Measurements from ENCODE around the gene ZDHHC14.

The ZDHHC14 gene

DNA sequence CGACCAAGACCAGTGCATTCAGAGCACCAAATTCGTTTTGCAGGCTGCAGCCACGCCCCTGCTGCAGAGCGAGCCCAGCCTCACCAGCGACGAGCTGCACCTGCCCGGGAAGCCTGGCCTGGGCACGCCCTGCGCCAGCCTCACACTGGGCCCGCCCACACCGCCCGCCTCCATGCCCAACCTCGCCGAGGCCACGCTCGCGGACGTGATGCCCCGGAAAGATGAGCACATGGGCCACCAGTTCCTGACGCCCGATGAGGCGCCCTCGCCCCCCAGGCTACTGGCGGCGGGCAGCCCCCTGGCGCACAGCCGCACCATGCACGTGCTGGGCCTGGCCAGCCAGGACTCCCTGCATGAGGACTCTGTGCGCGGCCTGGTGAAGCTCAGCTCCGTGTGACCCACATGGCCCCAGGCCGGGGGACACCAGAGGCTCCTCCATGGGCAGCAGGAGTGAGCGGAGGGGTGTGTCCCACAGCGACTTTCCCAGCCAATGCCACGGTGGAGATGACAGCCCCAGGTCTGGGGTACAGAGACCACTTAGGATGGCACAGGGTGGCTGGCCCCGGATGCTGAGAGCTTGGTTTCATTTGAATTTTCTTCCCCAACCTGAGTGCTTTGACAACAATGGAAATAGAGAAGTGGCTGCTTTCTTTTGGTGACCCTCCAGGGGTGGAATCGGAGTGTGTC is 291.9 kb downstream of the ZDHHC14 start:
- Histone ChIP-seq H3K36me3 (replicated peaks; ENCODE audit: insufficient read depth, low read length) (no peaks in the 10 kb centered on the region), H4K20me1 (ENCODE audit: insufficient read depth, low read length) (no peaks in the 10 kb centered on the region), H3K9me3 (replicated peaks; ENCODE audit: insufficient read depth, low read length) (no peaks in the 10 kb centered on the region), H3K4me3 (ENCODE audit: low read length) (no peak overlapping the region), H2AFZ (ENCODE audit: low read length) (no peak overlapping the region), H3K9ac (ENCODE audit: low read length) (no peak overlapping the region), H3K27ac (ENCODE audit: low read length) (no peak overlapping the region), H3K9me2 (replicated peaks; ENCODE audit: insufficient read depth, low read length) (no peaks in the 10 kb centered on the region), H3K79me2 (ENCODE audit: low read length) (no peaks in the 10 kb centered on the region), H3F3A (ENCODE audit: insufficient read depth, low read length) (no peaks in the 10 kb centered on the region), H3K4me2 (ENCODE audit: low read depth, low read length) (no peak overlapping the region), H3K27me3 (replicated peaks; ENCODE audit: insufficient read depth, low read length) (no peaks in the 10 kb centered on the region), H3K4me1 (ENCODE audit: low read length) (no peaks in the 10 kb centered on the region)
- DNase-seq = no peak
- TF ChIP-seq EZH2phosphoT487 (IDR thresholded peaks at IDR 0.05; ENCODE audit: low read length) (no peak), EZH2 (optimal IDR thresholded peaks at IDR 0.05; ENCODE audit: low read depth, low read length) (no peak)
- TF ChIP-seq, protein P1, sequence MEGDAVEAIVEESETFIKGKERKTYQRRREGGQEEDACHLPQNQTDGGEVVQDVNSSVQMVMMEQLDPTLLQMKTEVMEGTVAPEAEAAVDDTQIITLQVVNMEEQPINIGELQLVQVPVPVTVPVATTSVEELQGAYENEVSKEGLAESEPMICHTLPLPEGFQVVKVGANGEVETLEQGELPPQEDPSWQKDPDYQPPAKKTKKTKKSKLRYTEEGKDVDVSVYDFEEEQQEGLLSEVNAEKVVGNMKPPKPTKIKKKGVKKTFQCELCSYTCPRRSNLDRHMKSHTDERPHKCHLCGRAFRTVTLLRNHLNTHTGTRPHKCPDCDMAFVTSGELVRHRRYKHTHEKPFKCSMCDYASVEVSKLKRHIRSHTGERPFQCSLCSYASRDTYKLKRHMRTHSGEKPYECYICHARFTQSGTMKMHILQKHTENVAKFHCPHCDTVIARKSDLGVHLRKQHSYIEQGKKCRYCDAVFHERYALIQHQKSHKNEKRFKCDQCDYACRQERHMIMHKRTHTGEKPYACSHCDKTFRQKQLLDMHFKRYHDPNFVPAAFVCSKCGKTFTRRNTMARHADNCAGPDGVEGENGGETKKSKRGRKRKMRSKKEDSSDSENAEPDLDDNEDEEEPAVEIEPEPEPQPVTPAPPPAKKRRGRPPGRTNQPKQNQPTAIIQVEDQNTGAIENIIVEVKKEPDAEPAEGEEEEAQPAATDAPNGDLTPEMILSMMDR (IDR thresholded peaks at IDR 0.05; ENCODE audit: low read length) = no peak

DNA sequence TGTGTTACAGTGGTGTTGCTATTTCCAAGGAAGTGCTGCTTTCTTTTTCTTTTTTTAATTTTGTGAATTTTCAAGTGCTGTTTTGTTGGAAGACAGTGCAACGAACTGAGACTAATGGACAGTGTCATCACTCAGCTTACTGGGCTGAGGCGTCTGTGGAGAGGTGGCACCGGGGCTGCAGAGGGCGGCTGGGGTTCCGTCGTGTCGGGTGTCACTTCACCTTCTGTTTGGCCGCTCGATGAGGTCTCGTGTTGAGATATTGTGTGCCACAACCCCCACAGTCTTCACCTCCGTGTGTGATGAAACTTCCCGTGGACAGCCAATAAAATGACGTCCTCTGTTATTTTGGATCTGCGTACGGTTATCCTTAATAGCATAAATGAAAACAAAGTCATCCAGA is 292.6 kb downstream of the ZDHHC14 start:
- H3K4me3 ChIP-seq (ENCODE audit: low read length) = no peak overlapping the region
- TF ChIP-seq EZH2 (optimal IDR thresholded peaks at IDR 0.05; ENCODE audit: low read depth, low read length) = no peak
- no peak for TF ChIP-seq EZH2phosphoT487 (IDR thresholded peaks at IDR 0.05; ENCODE audit: low read length)
- TF ChIP-seq, protein P1 (IDR thresholded peaks at IDR 0.05; ENCODE audit: low read length) = no peak
- H3F3A ChIP-seq (ENCODE audit: insufficient read depth, low read length) = no peaks in the 10 kb centered on the region
- H3K9ac ChIP-seq (ENCODE audit: low read length) = no peak overlapping the region
- H3K27ac ChIP-seq (ENCODE audit: low read length) = no peak overlapping the region
- H3K36me3 ChIP-seq (replicated peaks; ENCODE audit: insufficient read depth, low read length) = no peaks in the 10 kb centered on the region
- H2AFZ ChIP-seq (ENCODE audit: low read length) = no peak overlapping the region
- H4K20me1 ChIP-seq (ENCODE audit: insufficient read depth, low read length) = no peaks in the 10 kb centered on the region
- no peak overlapping the region for H3K4me2 ChIP-seq (ENCODE audit: low read depth, low read length)
- no peaks in the 10 kb centered on the region for H3K4me1 ChIP-seq (ENCODE audit: low read length)
- H3K9me3 ChIP-seq (replicated peaks; ENCODE audit: insufficient read depth, low read length) = no peaks in the 10 kb centered on the region
- H3K27me3 ChIP-seq (replicated peaks; ENCODE audit: insufficient read depth, low read length) = no peaks in the 10 kb centered on the region
- DNase-seq = no peak
- no peaks in the 10 kb centered on the region for H3K9me2 ChIP-seq (replicated peaks; ENCODE audit: insufficient read depth, low read length)
- H3K79me2 ChIP-seq (ENCODE audit: low read length) = no peaks in the 10 kb centered on the region

DNA sequence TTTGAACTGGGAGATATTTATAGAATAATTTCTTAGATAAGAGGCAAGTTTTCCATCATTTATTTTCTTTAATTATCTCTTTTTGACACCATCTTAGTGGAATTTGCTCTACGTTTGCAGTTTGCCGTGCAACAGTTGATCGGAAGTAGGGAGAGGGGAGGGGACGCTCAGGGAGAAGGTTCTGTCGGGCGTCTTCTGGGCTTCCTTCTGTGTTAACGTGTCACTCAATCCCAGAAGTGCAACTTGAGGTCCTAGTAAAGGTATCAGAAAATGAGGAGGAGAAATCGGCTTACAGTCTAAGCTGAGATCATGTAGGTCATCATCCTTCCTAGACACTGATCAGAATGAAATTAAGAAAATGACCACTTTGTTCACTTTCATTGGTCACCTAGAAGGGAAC is 293.1 kb downstream of the ZDHHC14 start:
- TF ChIP-seq EZH2phosphoT487 (IDR thresholded peaks at IDR 0.05; ENCODE audit: low read length) (no peak), EZH2 (optimal IDR thresholded peaks at IDR 0.05; ENCODE audit: low read depth, low read length) (no peak)
- TF ChIP-seq, protein P1 (IDR thresholded peaks at IDR 0.05; ENCODE audit: low read length) = no peak
- Histone ChIP-seq H3K27ac (ENCODE audit: low read length) (no peak overlapping the region), H3K9me3 (replicated peaks; ENCODE audit: insufficient read depth, low read length) (no peaks in the 10 kb centered on the region)

More for the DNA sequence above, 293.1 kb downstream of the ZDHHC14 start:
- no peak overlapping the region for H3K9ac ChIP-seq (ENCODE audit: low read length)
- no peak overlapping the region for H2AFZ ChIP-seq (ENCODE audit: low read length)
- no peaks in the 10 kb centered on the region for H4K20me1 ChIP-seq (ENCODE audit: insufficient read depth, low read length)
- H3K4me2 ChIP-seq (ENCODE audit: low read depth, low read length) = no peak overlapping the region
- no peak overlapping the region for H3K4me3 ChIP-seq (ENCODE audit: low read length)
- no peaks in the 10 kb centered on the region for H3K4me1 ChIP-seq (ENCODE audit: low read length)
- H3K9me2 ChIP-seq (replicated peaks; ENCODE audit: insufficient read depth, low read length) = no peaks in the 10 kb centered on the region
- no peaks in the 10 kb centered on the region for H3K79me2 ChIP-seq (ENCODE audit: low read length)
- H3F3A ChIP-seq (ENCODE audit: insufficient read depth, low read length) = no peaks in the 10 kb centered on the region
- H3K36me3 ChIP-seq (replicated peaks; ENCODE audit: insufficient read depth, low read length) = no peaks in the 10 kb centered on the region
- no peak for DNase-seq
- no peaks in the 10 kb centered on the region for H3K27me3 ChIP-seq (replicated peaks; ENCODE audit: insufficient read depth, low read length)
